Sciatic nerve (tissue), 2 donors: ENCODE data around the gene ZBTB20. TPM values are rescaled to one million over a fixed set of nuclear protein-coding genes. Genes with fewer than 3 reads are reported as not detected.

Experiments
- ATAC-seq: fragments of 200-7000 bp; cut with Tn5 transposase; one replicate; pipeline ENCODE4 v1.9.1; 2020; ENCODE audit warnings: mild to moderate bottlenecking, moderate library complexity
- DNase-seq: peaks from one replicate; pipeline ENCODE4 v3.0.0-alpha.2; 2020; ENCODE audit warnings: low spot score
- intact Hi-C: fragments of 100-400 bp; cut with DNase I; formaldehyde crosslinking; loops from one replicate; pipeline ENCODE4 v1.14.2; 2022
- total RNA-seq: library from RNA; stranded (reverse); fragmentation: NEBNext Ultra II Directional; extraction: Animal tissue kit (Norgen Biotek cat#: 25700); gene quantifications from one replicate; pipeline ENCODE4 v1.2.1, GENCODE V29; 2021
- donor health status: DM: no; HTN: no; CAD: no.
- donor health status: DM: no; HTN: no; CAD: no.

Gene ZBTB20
- total RNA-seq, 1 donor from 2014 or later, result 145 TPM

GRCh38 chr3:114962189-114962588, 184.9 kb downstream of the ZBTB20 start:
- ATAC-seq (no peak), DNase-seq (no peak)
- intact Hi-C loops, result no loop called here

GRCh38 chr3:114958930-114959329, 188.2 kb downstream of the ZBTB20 start:
- ATAC-seq (no peak), DNase-seq (no peak)
- intact Hi-C loops, result no loop called here

GRCh38 chr3:114953800-114954199, 193.3 kb downstream of the ZBTB20 start:
- no peak for ATAC-seq
- intact Hi-C loops, result no loop called here
- no peak for DNase-seq

- intact Hi-C loops, result no loop called here
- no peak for ATAC-seq
- DNase-seq, result no peak
Measured at GRCh38 chr3:114953215-114953799, 193.8 kb downstream of the ZBTB20 start.

- ATAC-seq (no peak), DNase-seq (no peak)
- intact Hi-C loops, result no loop called here
Measured at GRCh38 chr3:114942773-114943172, 204.3 kb downstream of the ZBTB20 start.

- ATAC-seq, result no peak
- no peak for DNase-seq
- intact Hi-C loops, result no loop called here
Measured at GRCh38 chr3:114941626-114942309, 205.3 kb downstream of the ZBTB20 start.

- DNase-seq (no peak), ATAC-seq (no peak)
- intact Hi-C loops, result no loop called here
Measured at GRCh38 chr3:114939920-114940319, 207.2 kb downstream of the ZBTB20 start.

GRCh38 chr3:114933407-114933806, 213.7 kb downstream of the ZBTB20 start:
- intact Hi-C loops, result no loop called here
- no peak for ATAC-seq

GRCh38 chr3:114929971-114930732, 216.9 kb downstream of the ZBTB20 start:
- intact Hi-C loops, result no loop called here
- DNase-seq (no peak), ATAC-seq (no peak)

More at GRCh38 chr3:114933407-114933806, 213.7 kb downstream of the ZBTB20 start:
- no peak for DNase-seq

- DNase-seq, result no peak
- intact Hi-C loops, result no loop called here
- ATAC-seq, result no peak
Measured at GRCh38 chr3:114928989-114929640, 218.0 kb downstream of the ZBTB20 start.

- intact Hi-C loops, result no loop called here
- ATAC-seq (no peak), DNase-seq (no peak)
Measured at GRCh38 chr3:114904633-114905032, 242.5 kb downstream of the ZBTB20 start.

GRCh38 chr3:114903213-114903612, 243.9 kb downstream of the ZBTB20 start:
- intact Hi-C loops, result no loop called here
- DNase-seq (no peak), ATAC-seq (no peak)

GRCh38 chr3:114902691-114903101, 244.4 kb downstream of the ZBTB20 start:
- DNase-seq (no peak), ATAC-seq (no peak)
- intact Hi-C loops, result no loop called here

GRCh38 chr3:114900908-114901307, 246.2 kb downstream of the ZBTB20 start:
- ATAC-seq (peak; percentile 59), DNase-seq (no peak)
- intact Hi-C loops, result no loop called here

GRCh38 chr3:114899186-114899931, 247.7 kb downstream of the ZBTB20 start:
- intact Hi-C loops, result no loop called here
- DNase-seq (no peak), ATAC-seq (peak; percentile 69)

GRCh38 chr3:114896978-114897377, 250.1 kb downstream of the ZBTB20 start:
- intact Hi-C loops, result no loop called here
- ATAC-seq, result no peak

GRCh38 chr3:114893361-114893760, 253.7 kb downstream of the ZBTB20 start:
- ATAC-seq (no peak), DNase-seq (no peak)
- intact Hi-C loops, result no loop called here

More at GRCh38 chr3:114896978-114897377, 250.1 kb downstream of the ZBTB20 start:
- DNase-seq, result no peak

GRCh38 chr3:114892880-114893279, 254.2 kb downstream of the ZBTB20 start:
- intact Hi-C loops, result no loop called here
- DNase-seq (no peak), ATAC-seq (no peak)
